Jurkat, Clone E6-1 (cell line): ENCODE measurements around the gene DCP1B.

Experiments used
- DNase-seq: peaks from one replicate; pipeline ENCODE4 v3.0.0-alpha.2; 2011; ENCODE audit warnings: low read depth, low spot score
- H3K4me3 ChIP-seq: 2 replicates; pipeline ENCODE4 v1.5.1; 2011; ENCODE audit warnings: mild to moderate bottlenecking, low read length, control low read depth, moderate library complexity

Gene DCP1B

DNA sequence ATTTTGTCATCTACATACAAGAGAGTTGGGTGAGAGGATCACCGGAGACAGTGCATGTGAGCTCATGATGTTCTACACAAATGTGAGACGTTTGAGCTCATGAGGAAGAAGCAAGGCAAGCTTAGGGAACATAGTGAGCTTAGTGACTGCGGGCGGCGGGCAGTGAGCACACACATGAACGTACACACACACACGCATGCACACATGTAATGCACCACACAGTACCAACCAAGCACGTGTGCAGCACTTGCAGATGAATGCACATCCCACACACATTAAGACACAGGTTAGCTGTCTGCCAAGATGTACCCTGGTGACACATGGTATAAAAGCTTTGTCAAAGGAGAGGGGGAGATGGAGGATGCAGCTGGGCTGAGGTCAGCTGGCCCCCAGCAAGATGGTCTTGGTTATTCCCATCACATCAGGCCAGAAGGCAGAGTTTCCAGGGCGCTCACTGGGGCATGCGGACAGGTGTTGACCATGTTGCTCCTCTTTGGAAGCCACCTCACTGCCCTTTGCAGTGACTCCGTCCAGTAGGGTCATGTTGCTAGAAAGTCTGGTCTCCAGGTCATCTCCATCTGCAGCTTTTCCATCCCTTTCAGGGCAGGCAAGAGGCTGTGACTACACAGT lies 77.1 kb downstream of the DCP1B start:
- no peak for DNase-seq
- no peak overlapping the region for H3K4me3 ChIP-seq

DNA sequence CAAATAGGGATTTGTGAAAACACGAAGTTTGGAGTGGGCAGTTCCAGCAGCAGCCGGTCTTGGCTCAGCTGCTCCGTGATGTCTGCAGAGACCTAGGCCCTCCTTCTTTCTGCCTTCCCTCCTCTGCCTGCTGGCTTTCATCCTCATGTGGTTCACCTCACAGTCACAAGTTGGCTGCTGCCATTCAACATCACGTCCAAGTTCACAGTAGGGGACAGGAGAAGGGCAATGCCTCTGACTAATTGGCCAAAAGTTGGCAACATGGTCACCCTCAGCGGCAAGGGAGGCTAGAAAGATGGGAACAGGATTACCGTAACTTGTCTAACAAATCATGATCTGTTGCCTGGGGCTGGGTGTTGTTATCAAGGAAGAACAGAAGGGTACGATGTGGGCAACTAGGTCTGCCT lies 78.0 kb downstream of the DCP1B start:
- DNase-seq = no peak
- H3K4me3 ChIP-seq = no peak overlapping the region

DNA sequence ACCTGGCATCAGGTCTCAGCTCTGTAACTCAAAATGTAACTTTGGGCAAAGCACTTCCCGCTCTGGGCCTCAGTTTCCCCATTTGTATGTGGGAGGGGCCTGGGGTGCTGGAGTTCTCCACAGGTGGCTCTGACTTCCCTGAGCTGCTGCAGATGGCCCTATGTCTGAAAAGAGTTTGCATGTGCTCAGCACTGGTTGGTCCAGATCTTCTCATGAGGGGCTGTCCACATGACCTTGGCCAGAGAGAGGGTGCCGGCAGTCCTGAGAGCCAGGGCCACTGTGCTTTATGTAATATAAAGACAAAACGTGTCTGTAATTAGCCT lies 78.6 kb downstream of the DCP1B start:
- H3K4me3 ChIP-seq = no peak overlapping the region
- no peak for DNase-seq

DNA sequence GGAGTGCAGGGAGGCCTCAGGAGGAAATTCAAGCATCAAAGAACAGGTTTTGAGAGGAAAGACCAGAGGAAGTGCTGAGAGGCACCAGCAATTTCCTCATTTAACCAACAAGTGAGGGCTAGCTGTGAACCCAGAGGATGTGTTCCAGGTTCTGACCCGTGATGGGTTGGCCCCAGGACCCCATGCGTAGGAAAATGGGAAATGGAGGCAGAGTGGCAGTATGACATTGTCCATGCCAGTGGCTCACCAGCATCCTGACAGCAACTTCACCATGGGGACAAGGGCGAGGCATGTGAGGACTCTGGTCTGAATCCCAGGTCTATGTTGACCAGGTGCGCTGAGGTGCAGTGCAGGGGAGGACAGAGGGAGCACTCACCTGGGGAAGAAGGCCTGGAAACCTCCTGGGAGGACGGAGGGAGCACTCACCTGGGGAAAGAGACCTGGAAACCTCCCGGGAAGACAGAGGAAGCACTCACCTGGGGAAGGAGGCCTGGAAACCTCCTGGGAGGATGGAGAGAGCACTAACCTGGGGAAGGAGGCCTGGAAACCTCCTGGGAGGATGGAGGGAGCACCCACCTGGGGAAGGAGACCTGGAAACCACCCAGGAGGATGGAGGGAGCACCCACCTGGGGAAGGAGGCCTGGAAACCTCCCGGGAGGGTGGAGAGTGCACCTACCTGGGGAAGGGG lies 79.1 kb downstream of the DCP1B start:
- no peak for DNase-seq
- H3K4me3 ChIP-seq = no peak overlapping the region

DNA sequence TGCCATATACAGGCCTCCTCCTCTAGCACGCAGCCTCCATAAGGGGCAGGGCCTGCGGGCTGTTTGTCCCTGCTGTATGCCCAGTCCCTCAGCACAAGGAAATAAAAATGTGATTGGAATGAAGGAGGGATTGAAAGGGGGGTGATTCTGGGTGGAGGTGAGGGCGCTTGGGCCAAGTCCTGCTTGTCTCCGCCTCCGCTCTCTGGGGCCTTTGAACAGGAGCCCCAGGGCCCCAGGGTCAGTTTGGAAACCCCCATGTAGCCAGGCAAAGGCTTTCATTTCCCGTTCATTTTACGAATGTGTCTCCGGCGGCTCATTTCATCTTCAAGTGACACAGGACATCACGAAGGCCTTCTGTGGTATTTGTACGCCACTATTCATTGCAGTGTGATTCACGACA lies 81.3 kb downstream of the DCP1B start:
- no peak for DNase-seq
- no peak overlapping the region for H3K4me3 ChIP-seq

DNA sequence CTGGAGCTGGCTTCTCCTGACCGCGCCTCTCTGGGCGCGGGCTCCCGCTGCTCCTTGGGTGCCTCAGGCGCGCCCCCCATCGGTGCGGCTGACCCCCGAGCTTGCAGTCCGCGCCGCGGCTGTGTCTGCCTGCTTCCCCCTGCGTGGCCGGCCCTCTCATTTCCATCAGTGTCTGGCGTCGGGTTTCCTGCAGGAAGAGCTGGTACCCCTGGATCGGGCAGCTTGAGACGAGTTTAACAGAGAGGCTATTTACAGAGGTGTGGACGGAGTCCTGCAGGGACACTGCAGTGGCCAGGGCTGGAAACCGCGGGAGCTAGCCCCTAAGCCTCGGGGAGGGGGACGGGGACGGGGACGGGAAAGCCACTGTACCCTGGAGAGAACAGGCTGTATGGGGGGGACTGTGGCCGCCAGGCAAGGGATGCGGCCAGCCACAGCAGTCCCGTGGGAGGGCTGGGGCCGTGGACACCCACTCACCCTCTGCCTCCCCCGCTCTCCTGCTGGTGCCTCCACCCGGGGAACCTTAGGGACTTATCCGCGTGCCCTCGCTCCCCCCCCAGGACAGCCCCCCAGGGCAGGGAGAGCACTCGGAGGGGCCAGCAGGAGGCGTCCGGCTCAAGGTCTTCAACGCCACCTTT lies 82.1 kb downstream of the DCP1B start:
- DNase-seq = no peak
- no peak overlapping the region for H3K4me3 ChIP-seq

DNA sequence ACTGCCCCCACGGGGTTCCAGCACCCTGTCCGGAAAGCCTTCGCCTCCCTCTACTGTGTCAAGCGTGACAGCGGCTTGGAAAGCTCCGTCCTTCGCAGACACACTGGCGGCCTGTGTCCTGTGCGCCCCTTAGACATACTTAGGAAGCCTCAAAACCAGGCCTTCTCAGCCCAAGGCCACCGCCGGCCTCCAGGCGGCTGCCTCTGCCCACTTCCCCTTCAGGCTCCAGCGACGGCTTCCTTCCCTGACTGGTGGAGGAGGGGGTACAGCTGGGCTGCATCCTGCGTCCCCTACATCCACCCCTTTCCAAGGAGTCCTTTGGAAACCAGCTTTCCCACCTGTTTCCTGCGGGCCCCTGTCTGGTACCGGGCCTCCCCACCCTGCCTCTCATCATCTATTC lies 83.3 kb downstream of the DCP1B start:
- H3K4me3 ChIP-seq = no peak overlapping the region
- no peak for DNase-seq

DNA sequence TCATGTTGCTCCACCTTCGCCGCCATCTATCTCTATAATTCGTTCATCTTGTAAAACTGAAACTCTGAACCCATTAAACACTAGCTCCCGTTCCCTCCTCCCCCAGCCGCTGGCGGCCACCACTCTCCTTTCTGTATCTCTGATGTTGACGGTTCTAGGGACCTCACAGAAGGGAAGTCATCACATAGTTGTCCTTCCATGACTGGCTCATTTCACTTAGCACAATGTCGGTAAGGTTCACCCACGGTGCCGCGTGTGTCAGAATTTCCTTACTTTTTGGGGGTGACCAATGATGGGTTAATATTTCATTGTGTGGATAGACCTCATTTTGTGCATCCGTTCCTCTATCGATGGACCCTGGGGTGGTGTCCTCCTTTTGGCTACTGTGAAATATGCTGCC lies 83.8 kb downstream of the DCP1B start:
- DNase-seq = no peak
- no peak overlapping the region for H3K4me3 ChIP-seq

DNA sequence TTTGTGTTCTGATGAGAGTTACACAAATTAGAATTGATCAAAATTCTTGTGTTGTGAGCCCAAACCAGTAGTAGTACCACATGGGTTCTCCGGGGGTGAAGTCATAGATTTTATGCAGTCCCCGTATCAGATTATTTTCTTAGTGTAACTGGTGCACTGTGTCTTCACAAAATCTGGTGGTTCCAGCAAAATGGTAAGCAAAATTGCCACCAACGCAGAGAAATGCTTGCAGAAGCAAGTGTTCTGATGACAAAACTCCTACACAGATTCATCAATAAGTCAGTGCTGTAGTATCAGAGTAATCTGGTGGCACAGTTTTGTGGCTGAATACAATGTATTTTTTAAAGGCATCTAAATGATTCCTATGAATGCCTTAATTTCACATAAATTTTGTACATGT lies 84.5 kb downstream of the DCP1B start:
- DNase-seq = no peak
- no peak overlapping the region for H3K4me3 ChIP-seq

DNA sequence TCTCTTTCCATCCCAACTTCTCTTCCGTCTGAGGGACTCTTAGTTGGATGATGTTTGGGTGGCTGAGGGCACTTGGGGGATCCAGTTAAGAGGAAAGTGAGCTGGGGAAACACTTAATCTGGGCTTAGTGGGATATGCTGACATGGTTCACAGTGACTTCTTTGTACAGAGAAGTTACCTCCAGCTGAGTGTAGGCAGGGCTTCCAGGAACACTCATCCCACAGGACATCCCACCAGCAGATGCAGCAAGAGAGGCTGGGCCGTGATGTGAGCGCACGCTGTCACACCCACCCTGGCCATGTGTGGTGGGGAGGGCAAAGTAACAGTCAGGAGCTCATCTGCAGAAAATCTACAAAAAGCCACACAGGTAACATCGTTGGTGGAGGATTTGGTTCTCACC lies 85.0 kb downstream of the DCP1B start:
- H3K4me3 ChIP-seq = no peak overlapping the region
- no peak for DNase-seq

DNA sequence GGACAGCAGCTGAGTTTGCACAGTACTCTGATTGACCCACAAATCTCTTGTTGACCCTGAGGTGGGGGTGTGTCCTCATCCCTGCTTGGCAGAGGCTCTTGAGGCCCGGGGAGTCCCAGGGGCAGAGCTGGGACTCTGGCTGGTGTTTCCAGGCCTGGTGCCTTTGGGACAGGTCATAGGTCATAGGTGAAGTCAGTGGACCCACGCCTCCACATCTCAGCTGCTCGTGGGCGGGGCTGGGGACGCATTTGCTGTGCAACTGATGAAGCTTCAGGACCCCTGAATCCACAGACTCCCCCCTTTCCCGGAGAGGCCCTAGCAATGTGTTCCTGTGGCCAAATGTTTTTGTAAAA lies 85.4 kb downstream of the DCP1B start:
- DNase-seq = no peak
- no peak overlapping the region for H3K4me3 ChIP-seq

DNA sequence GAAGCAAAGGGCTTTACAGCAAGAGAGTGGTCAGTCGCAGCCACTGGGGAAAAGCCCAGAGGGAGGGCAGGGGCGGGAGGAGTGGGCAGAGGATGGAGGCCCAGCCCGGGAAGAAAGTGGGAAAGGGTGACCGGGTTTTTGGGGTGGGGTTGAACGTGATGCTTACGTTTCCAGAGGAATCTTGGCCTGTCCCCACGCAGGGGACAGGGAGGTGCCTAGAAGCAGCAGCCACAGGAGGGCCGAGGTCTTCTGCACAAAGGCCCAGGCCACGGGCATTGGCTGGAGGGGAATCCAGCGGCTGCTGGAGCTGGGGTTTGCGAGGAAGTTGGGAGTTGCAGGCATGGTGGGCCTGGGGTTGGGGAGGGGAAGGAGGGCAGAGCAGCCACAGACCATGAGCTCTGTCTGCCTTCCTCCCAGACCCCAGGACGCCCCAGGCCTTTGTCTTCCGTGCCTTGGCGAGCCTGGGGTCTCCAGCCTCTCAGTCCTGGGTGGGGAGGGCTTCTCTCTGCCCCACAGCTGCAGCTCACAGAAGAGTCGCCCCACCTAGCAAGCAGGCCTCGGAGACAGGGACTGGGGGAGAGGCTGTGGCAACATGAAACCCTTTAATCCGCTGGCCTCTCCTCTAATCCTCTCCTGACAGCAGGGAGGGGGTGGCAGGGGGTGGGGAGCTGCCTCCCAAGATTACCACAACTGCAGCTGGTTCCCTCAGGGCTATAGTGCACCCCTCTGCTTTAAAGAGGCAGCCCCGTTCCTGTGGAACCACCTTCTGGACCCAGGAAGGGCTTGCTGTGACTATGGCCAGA lies 86.0 kb downstream of the DCP1B start, which contains the start of gene CACNA2D4:
Gene CACNA2D4, minus strand, starts transcription at position 572 of the 803 bp plus-strand sequence. Its CDS starts 179 bp downstream, at position 393.
- H3K4me3 ChIP-seq = no peak within 1 kb of the TSS
- no peak for DNase-seq

DNA sequence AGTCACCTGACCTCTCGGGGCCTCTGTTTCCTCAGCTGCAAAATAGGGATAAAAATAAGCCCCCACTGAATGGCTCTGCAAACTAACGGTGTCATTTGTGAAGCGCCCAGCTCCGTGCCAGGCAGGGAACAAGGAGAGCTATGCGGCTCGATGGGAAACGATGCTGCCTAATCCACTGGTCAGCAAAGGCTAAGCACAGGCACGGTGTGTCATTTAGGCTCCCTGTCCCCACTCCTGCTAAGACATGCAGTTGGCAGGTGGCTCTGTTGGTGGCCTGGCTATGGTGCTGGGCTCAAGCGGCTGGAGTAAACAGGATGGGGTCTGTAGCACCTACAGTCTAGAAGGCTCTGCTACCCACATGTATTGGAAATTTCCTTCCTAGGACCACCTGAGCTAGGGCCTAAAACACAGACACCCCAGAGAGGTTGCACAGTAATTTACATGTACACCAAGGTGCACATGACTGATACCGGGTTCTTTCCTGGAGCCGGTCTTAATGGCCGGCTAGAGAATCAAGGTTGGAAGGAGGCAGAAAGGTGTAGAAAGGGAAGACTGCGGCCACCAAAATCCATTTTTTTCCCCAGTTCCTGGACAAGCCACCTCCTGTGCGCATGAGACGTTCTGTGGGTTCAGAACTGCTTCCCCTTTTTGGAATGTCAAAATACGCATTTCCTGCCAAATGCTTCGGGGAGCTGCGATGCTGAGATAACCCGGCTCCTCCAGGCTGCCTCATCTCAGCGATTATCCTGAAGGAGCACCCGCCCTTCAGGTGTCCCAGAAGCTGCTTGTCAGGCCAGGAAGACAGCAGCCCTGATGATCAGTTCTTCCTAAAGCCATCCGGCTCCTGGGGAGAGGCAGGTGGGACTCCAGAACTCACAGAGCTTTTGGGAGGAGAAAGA lies 86.8 kb downstream of the DCP1B start:
- DNase-seq = no peak
- no peak overlapping the region for H3K4me3 ChIP-seq

DNA sequence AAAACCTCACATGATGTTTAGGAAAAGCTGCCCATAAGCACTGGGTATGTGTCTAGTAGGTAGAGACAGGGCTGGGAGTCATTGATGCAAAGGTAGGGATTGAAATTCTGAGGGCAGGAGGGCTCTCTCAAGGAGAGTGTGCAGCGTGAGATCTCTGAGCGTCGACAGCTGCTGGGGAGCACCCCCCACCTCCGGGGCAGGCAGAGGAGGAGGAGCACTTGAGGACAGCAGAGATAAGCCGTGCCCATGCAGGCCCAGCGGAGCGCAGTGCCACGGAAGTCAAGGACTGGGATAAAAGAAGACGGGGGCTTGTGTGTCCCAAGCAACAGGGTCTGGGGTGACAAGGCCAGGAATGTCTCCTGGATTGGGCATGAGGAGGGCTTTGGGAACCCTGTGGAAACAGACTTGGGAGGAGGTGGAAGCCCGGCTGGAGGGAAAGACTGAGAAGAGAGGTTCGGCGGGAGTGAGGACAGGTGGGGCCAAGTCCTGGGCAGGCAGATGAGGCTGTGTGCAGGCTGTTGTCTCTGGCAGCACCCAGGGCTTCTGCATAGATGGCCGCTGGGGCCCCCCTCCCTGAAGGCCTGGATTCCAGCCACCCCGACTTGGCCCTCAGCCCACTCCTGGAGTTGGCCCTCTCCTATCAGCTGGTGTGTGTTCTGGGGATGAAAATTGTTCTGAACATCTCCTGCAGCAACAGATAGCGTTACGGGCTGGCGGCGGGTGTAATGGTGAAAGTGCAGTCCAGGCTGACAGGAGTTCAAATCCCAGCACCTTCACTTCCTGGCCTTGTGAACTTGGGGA lies 87.7 kb downstream of the DCP1B start:
- H3K4me3 ChIP-seq = no peak overlapping the region
- DNase-seq = no peak

DNA sequence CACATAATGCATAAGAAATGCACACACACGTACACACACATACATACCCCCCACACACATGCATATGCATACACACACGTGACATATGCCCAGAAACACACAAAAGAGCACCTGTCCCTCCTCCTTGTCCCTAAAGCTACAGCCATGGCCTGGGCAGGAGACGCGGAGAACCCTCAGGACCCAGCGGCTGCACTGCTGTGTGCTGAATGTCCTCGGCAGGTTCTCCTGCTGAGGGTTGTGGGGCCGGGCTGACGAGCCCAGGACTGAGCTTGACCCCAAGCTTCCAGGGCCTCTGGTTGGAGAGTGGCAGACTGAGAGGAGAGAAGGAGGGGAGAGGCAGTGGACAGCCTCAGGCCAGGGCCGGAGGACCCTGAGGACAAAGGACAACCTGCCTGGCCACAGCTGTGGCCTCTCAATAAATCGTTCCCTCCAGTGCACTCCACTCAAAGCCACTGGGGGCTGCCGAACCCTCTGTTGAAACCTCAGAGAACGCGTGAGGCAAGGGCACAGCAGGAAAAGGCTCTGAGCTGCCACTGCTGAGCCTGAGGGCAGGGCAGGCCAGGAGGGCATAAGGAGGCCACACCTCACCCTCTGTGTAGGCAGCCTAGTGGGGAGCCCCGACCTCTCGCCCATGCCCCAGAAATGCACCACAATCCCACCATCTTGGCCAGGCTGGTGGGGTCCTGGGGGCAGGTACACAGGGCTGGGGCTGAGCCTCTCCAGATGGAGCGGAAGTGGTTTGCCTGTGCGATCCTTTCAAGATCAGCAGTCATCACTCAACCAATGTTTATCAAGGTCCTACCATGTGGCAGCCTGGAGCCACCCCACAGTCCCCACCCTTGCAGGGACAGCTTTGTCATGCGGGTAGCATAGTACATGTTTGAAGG lies 88.9 kb downstream of the DCP1B start:
- peak overlapping the region; percentile 12 for H3K4me3 ChIP-seq
- peak; percentile 95 for DNase-seq

DNA sequence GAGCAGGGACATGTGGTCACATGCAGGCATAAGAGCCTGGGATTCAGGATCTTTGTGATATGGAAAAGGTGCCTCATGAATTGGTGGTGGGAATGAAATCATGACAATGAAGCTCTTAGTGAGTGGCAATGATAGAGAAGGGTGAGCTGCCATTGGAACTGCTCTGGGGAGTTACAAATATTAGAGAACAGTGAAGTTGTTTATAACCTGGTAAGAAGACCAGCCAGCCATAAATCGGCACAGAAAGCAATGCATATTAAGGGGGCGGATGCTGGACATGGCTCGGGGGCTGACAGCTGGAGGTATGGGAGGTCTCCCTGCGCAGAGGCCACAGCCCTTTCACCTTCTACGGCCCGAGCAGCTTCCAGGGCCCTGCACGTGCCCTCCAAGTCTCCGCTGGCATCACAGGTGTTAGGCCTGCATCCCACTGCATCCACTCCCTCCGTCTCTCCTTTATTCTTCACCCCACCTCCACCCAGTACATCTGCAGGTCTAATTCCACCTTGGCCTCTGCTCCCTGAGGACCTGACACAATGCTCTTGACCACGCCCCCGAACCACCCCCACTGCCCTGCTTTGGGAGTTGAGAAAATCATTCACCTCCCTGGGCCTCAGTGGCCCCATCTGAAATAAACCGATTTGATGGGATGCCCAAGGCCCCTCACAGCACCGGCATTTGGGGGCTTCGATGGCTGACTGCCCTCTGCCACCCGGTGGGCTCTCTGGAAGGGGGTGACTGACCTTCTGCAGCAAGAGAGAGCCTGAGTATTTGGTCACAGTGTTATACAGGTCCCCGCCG lies 89.9 kb downstream of the DCP1B start:
- no peak overlapping the region for H3K4me3 ChIP-seq
- DNase-seq = no peak
